H1 (cell line): Measurements from ENCODE around the gene SLX9. TPM values are rescaled to one million over a fixed set of nuclear protein-coding genes. Genes with fewer than 3 reads are reported as not detected.

Source experiments
- CTCF ChIA-PET: fragments of 300-600 bp; sonication (Branson Sonifier 250); formaldehyde crosslinking; loops from one replicate; lab custom pipeline; 2021; ENCODE audit not compliant: partially characterized antibody; lab: Charles Lee
- POLR2A ChIA-PET: fragments of 300-600 bp; sonication (Branson Sonifier 250); formaldehyde crosslinking; loops from one replicate; lab custom pipeline; 2021; ENCODE audit warnings: inconsistent platforms; ENCODE audit not compliant: partially characterized antibody; lab: Charles Lee
- DNase-seq, 2 experiments: peaks; one replicate each; pipeline versions ENCODE4 v3.0.0 to v3.0.0-alpha.2; 2010 to 2022; ENCODE audit warnings: low spot score in 2 of 2, low read depth in 1 of 2, mixed read lengths in 1 of 2
- FAIRE-seq: peaks from 2 replicates; lab custom pipeline; 2011; peaks lifted over from hg19 to GRCh38; lab: Jason Lieb, UNC
- H2AFZ ChIP-seq: 2 replicates; pipeline ENCODE4 v1.8.1; 2012; ENCODE audit warnings: low read length, inconsistent platforms
- H2AK5ac ChIP-seq: 2 replicates; pipeline ENCODE4 v1.6.1; 2013; ENCODE audit warnings: low read depth, low read length
- H2BK120ac ChIP-seq: replicated peaks from 2 replicates; pipeline ENCODE3; 2013; ENCODE audit warnings: low read depth, low read length, inconsistent platforms
- H2BK12ac ChIP-seq: 2 replicates; pipeline ENCODE4 v1.6.1; 2013; ENCODE audit warnings: low read depth, low read length
- H2BK15ac ChIP-seq: 2 replicates; pipeline ENCODE4 v1.6.1; 2013; ENCODE audit warnings: low read length
- H2BK20ac ChIP-seq: 2 replicates; pipeline ENCODE4 v1.6.1; 2013; ENCODE audit warnings: low read length
- H2BK5ac ChIP-seq: 2 replicates; pipeline ENCODE4 v1.6.1; 2013; ENCODE audit warnings: low read depth, low read length
- H3K14ac ChIP-seq: 2 replicates; pipeline ENCODE4 v1.6.1; 2013; ENCODE audit warnings: inconsistent platforms; ENCODE audit not compliant: insufficient read length
- H3K18ac ChIP-seq: 2 replicates; pipeline ENCODE4 v1.6.1; 2013; ENCODE audit warnings: low read length; ENCODE audit errors: extremely low read depth
- H3K23ac ChIP-seq: 2 replicates; pipeline ENCODE4 v1.6.1; 2013; ENCODE audit warnings: inconsistent platforms; ENCODE audit not compliant: insufficient read length
- H3K23me2 ChIP-seq: 2 replicates; pipeline ENCODE4 v1.6.1; 2013; ENCODE audit warnings: low read depth, low read length
- H3K27ac ChIP-seq: 2 replicates; pipeline ENCODE4 v1.6.1; 2011; ENCODE audit warnings: low read depth, low read length, inconsistent platforms
- H3K27me3 ChIP-seq, 4 experiments: replicated peaks in 1 of 4; 1 replicate in 1 of 4; 2 replicates in 3 of 4; pipeline versions ENCODE4 v1.6.1 to v1.8.1; 2011 to 2013; ENCODE audit warnings: low read length in 3 of 4, mild to moderate bottlenecking in 3 of 4, inconsistent platforms in 2 of 4, mixed read lengths in 2 of 4, moderate library complexity in 1 of 4; ENCODE audit not compliant: control insufficient read depth in 3 of 4, insufficient read depth in 3 of 4; ENCODE audit errors: extremely low read depth in 1 of 4
- H3K36me3 ChIP-seq, 4 experiments: 2 replicates each; pipeline versions ENCODE4 v1.6.1 to v1.8.1; 2011 to 2013; ENCODE audit warnings: mild to moderate bottlenecking in 4 of 4, low read length in 3 of 4, moderate library complexity in 2 of 4, control low read depth in 1 of 4, inconsistent platforms in 1 of 4; ENCODE audit not compliant: insufficient read depth in 4 of 4, control insufficient read depth in 2 of 4
- H3K4ac ChIP-seq: replicated peaks from 2 replicates; pipeline ENCODE3; 2013; ENCODE audit warnings: low read length, low read depth, mixed read lengths, inconsistent platforms; ENCODE audit not compliant: insufficient read length
- H3K4me1 ChIP-seq, 4 experiments: replicated peaks in 1 of 4; 1 replicate in 1 of 4; 2 replicates in 3 of 4; pipeline versions ENCODE4 v1.6.1 to v1.8.1; 2011 to 2013; ENCODE audit warnings: low read length in 3 of 4, inconsistent platforms in 2 of 4, mixed read lengths in 1 of 4; ENCODE audit not compliant: insufficient read depth in 4 of 4, control insufficient read depth in 3 of 4
- H3K4me2 ChIP-seq, 2 experiments: 2 replicates each; pipeline versions ENCODE4 v1.6.1 to v1.8.1; 2011 to 2013; ENCODE audit warnings: low read depth in 2 of 2, low read length in 2 of 2, control low read depth in 1 of 2, inconsistent platforms in 1 of 2, mild to moderate bottlenecking in 1 of 2; ENCODE audit not compliant: insufficient read depth in 1 of 2
- H3K4me3 ChIP-seq, 4 experiments: fragments of 200-600, 300-600 bp in 1 of 4; sonication (generic), shearing (Covaris generic), sonication (Bioruptor Twin) in 1 of 4; 2 replicates each; pipeline versions ENCODE4 v1.5.1 to v1.8.1; 2011 to 2016; ENCODE audit warnings: low read length in 4 of 4, low read depth in 3 of 4, control low read depth in 2 of 4, inconsistent platforms in 2 of 4, mild to moderate bottlenecking in 2 of 4, mixed read lengths in 1 of 4, moderate library complexity in 1 of 4; ENCODE audit not compliant: insufficient read depth in 2 of 4; ENCODE audit errors: extremely low read depth in 1 of 4
- H3K56ac ChIP-seq: replicated peaks from 2 replicates; pipeline ENCODE3; 2013; ENCODE audit warnings: low read depth, mild to moderate bottlenecking, mixed read lengths, low read length, inconsistent platforms; ENCODE audit not compliant: insufficient read length
- H3K79me1 ChIP-seq: 2 replicates; pipeline ENCODE4 v1.6.1; 2013; ENCODE audit warnings: low read depth, low read length, control low read depth
- H3K79me2 ChIP-seq, 2 experiments: 2 replicates each; pipeline versions ENCODE4 v1.6.1 to v1.8.1; 2012 to 2013; ENCODE audit warnings: low read length in 2 of 2, mild to moderate bottlenecking in 2 of 2, inconsistent platforms in 1 of 2; ENCODE audit not compliant: insufficient read depth in 2 of 2, control insufficient read depth in 1 of 2
- H3K9ac ChIP-seq, 4 experiments: replicated peaks in 1 of 4; 1 replicate in 1 of 4; 2 replicates in 3 of 4; pipeline versions ENCODE4 v1.6.1 to v1.8.1; 2011 to 2013; ENCODE audit warnings: low read depth in 3 of 4, low read length in 3 of 4, control low read depth in 2 of 4, mild to moderate bottlenecking in 2 of 4, moderate library complexity in 2 of 4, inconsistent platforms in 1 of 4; ENCODE audit errors: extremely low read depth in 1 of 4
- H3K9me3 ChIP-seq, 2 experiments: 2 replicates each; pipeline versions ENCODE4 v1.6.1 to v1.8.1; 2012 to 2013; ENCODE audit warnings: mild to moderate bottlenecking in 2 of 2, moderate library complexity in 2 of 2, control low read depth in 1 of 2, inconsistent platforms in 1 of 2, low read depth in 1 of 2, low read length in 1 of 2, mixed read lengths in 1 of 2; ENCODE audit not compliant: insufficient read depth in 2 of 2
- H4K20me1 ChIP-seq, 2 experiments: replicated peaks in 1 of 2; 2 replicates each; pipeline versions ENCODE3 to v1.8.1; 2011 to 2013; ENCODE audit warnings: inconsistent platforms in 2 of 2, low read length in 2 of 2, mild to moderate bottlenecking in 1 of 2; ENCODE audit not compliant: insufficient read depth in 2 of 2, control insufficient read depth in 1 of 2
- H4K5ac ChIP-seq: 2 replicates; pipeline ENCODE4 v1.6.1; 2013; ENCODE audit warnings: low read length, low read depth, mixed read lengths, inconsistent platforms; ENCODE audit not compliant: insufficient read length
- H4K8ac ChIP-seq: 2 replicates; pipeline ENCODE4 v1.8.0; 2013; ENCODE audit warnings: mild to moderate bottlenecking, moderate library complexity, low read length, inconsistent platforms; ENCODE audit not compliant: insufficient read depth; ENCODE audit errors: extremely low read depth
- H4K91ac ChIP-seq: replicated peaks from 2 replicates; pipeline ENCODE3; 2013; ENCODE audit warnings: low read length, mixed read lengths, inconsistent platforms; ENCODE audit not compliant: insufficient read length
- BACH1 ChIP-seq: IDR thresholded peaks from 2 replicates; pipeline ENCODE4 v1.6.1; 2012; ENCODE audit warnings: low read length, improper control_type of control experiment
- BCL11A ChIP-seq, 2 experiments: IDR thresholded peaks; one replicate each; pipeline ENCODE4 v1.6.1; 2011; ENCODE audit warnings: low read depth in 2 of 2, low read length in 2 of 2, mild to moderate bottlenecking in 2 of 2
- BRCA1 ChIP-seq: IDR thresholded peaks from 2 replicates; pipeline ENCODE4 v1.6.1; 2012; ENCODE audit warnings: low read depth, low read length, improper control_type of control experiment
- CHD1 ChIP-seq: IDR thresholded peaks from 2 replicates; pipeline ENCODE4 v1.6.1; 2012; ENCODE audit warnings: low read depth, low read length, improper control_type of control experiment
- CREB1 ChIP-seq: IDR thresholded peaks from 2 replicates; pipeline ENCODE4 v1.6.1; 2012; ENCODE audit warnings: inconsistent platforms
- CTBP2 ChIP-seq: IDR thresholded peaks from 2 replicates; pipeline ENCODE4 v1.7.0; 2011; ENCODE audit warnings: borderline replicate concordance, mild to moderate bottlenecking, moderate library complexity, mixed read lengths, low read length; ENCODE audit not compliant: insufficient read depth, insufficient read length
- EGR1 ChIP-seq: IDR thresholded peaks from 2 replicates; pipeline ENCODE4 v1.6.1; 2011; ENCODE audit warnings: low read depth, low read length, borderline replicate concordance
- MAFK ChIP-seq: IDR thresholded peaks from 2 replicates; pipeline ENCODE4 v1.6.1; 2012; ENCODE audit warnings: low read depth, mild to moderate bottlenecking, improper control_type of control experiment, low read length
- RNF2 ChIP-seq: fragments of 200-900, 300-1000 bp; sonication (generic); IDR thresholded peaks from 2 replicates; pipeline ENCODE4 v1.7.1; 2016; ENCODE audit warnings: borderline replicate concordance, low read depth, mild to moderate bottlenecking, antibody characterized with exemption, low read length; ENCODE audit not compliant: poor library complexity, severe bottlenecking; ENCODE audit errors: missing control alignments
- SAP30 ChIP-seq: fragments of 300-600 bp; sonication (generic); IDR thresholded peaks from 2 replicates; pipeline ENCODE4 v1.7.1; 2012; ENCODE audit warnings: low read length, moderate library complexity, mild to moderate bottlenecking, inconsistent platforms; ENCODE audit not compliant: insufficient read depth, insufficient replicate concordance
- SP2 ChIP-seq: IDR thresholded peaks from 2 replicates; pipeline ENCODE4 v1.6.1; 2012; ENCODE audit warnings: mild to moderate bottlenecking, low read length, inconsistent platforms
- SUZ12 ChIP-seq: fragments of 200-600 bp; sonication (generic); IDR thresholded peaks from 2 replicates; pipeline ENCODE4 v1.6.1; 2012; ENCODE audit warnings: mild to moderate bottlenecking, inconsistent platforms, low read length, moderate library complexity, mixed read lengths
- WGBS, 2 experiments: shearing (Covaris generic) in 1 of 2; methylation state at CpG; one replicate each; pipeline versions ENCODE4 v1.1.6 to v1.1.7; 2013 to 2015; ENCODE audit warnings: low lambda C conversion rate in 2 of 2, mixed read lengths in 2 of 2, inconsistent platforms in 1 of 2, low coverage in 1 of 2, missing lambda C conversion rate in 1 of 2; ENCODE audit not compliant: insufficient replicate concordance in 2 of 2, insufficient coverage in 1 of 2, insufficient read length in 1 of 2; ENCODE audit errors: extremely low coverage in 1 of 2, missing lambda C conversion rate in 1 of 2; 5-methylcytosine and 5-hydroxymethylcytosine counted together
- polyA plus RNA-seq, 7 experiments: library from polyadenylated mRNA; depleted of rRNA in 3 of 7; stranded (reverse) in 5 of 7; unstranded in 2 of 7; fragments of >200 nt in 5 of 7; fragments of 200-250 nt in 2 of 7; gene quantifications; 1 replicate in 5 of 7; 2 replicates in 1 of 7; 4 replicates in 1 of 7; pipeline versions ENCODE4 v1.2.1 to v1.2.3, GENCODE V29; 2011 to 2013; ENCODE audit warnings: missing spikeins in 2 of 7, mixed read lengths in 2 of 7
- total RNA-seq: library from RNA; stranded (reverse); fragmentation: NEBNext Ultra II Directional; extraction: Animal tissue kit (Norgen Biotek cat#: 25700); gene quantifications from 2 replicates; pipeline ENCODE4 v1.2.1, GENCODE V29; 2021

Gene SLX9
- total and polyA plus RNA-seq, 2 of the 8 experiments (the other 6 are each of a cell fraction or from before 2014, with no cell fraction given) = 17.7 to 57.3 TPM

DNA sequence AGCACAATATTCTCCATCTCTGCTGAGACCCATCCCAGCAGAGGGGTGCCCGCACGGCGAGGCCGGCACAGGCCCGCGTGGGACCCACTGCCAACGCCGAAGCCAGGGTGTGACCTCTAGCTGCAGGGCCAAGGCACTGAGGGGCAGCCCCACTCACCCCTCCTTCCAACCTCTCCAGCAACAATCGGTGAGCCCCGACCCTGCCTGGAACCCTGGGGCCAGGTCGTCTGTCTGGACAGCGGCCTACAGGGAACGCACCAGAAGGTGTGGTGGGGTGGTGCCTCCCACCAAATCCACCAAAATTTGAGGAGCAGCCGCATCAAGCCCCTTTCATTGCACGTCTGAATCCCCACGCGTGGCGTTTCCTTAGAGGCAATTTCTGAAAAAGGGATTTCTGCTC lies 71.6 kb downstream of the SLX9 start:
- H3K4ac ChIP-seq = no peak overlapping the region
- no peak overlapping the region for H3K23ac ChIP-seq
- H3K9me3 ChIP-seq = no peaks in the 10 kb centered on the region; a peak in 1 of 4 replicates
- ChIA-PET CTCF (interaction anchor here (0.6 to 3.3 kb wide), 10 partner anchors 13 to 130 kb away, joined by 3 to 14 read pairs (median 5); no protein-coding TSS in a partner anchor), POLR2A (interaction anchor here (1.9 kb wide), 1 partner anchor 12 kb away, joined by 5 read pairs; no protein-coding TSS in a partner anchor)
- no peak overlapping the region for H3K14ac ChIP-seq
- H3K36me3 ChIP-seq = no peaks in the 10 kb centered on the region
- H2BK15ac ChIP-seq = 0 out of 2 replicates have a peak overlapping the region, but pooled peaks have one; percentile 12
- no peaks in the 10 kb centered on the region for H4K20me1 ChIP-seq
- peaks cover 0 to 26% (median 12%) of the 10 kb centered on the region in 4 experiments; a peak in 6 of 7 replicates for H3K4me1 ChIP-seq
- no peak overlapping the region for H4K5ac ChIP-seq
- no peak overlapping the region for H2AK5ac ChIP-seq
- H4K91ac ChIP-seq = peak overlapping the region; percentile 20
- H3K79me2 ChIP-seq = no peaks in the 10 kb centered on the region
- H2AFZ ChIP-seq = no peak overlapping the region
- no peak for DNase-seq
- no peak overlapping the region for H2BK120ac ChIP-seq
- WGBS, 2 experiments = 95% methylated on average over 18 of the region's 18 CpGs; no CpG with 5 or more reads in 1 of the 2 experiments
- H3K4me2 ChIP-seq = no peak overlapping the region
- TF ChIP-seq BRCA1 (no peak), BACH1 (no peak), BCL11A (IDR thresholded peaks at IDR 0.05; ENCODE audit: low read depth in 2 of 2, low read length in 2 of 2) (no peak), RNF2 (no peak), CREB1 (no peak), CTBP2 (no peak), SUZ12 (no peak), CHD1 (no peak), MAFK (no peak), EGR1 (no peak), SP2 (no peak), SAP30 (no peak)
- TF ChIP-seq, all 59 proteins: peak for 0
- no peak for FAIRE-seq
- Histone ChIP-seq H3K27me3 (peaks cover 0 to 3% (median 2%) of the 10 kb centered on the region in 4 experiments; a peak in 3 of 7 replicates), H2BK5ac (0 out of 2 replicates have a peak overlapping the region, but pooled peaks have one; percentile 95), H4K8ac (no peak overlapping the region; the same call in 1 of the 2 replicates), H3K4me3 (no peak overlapping the region), H2BK20ac (no peak overlapping the region), H3K23me2 (no peaks in the 10 kb centered on the region), H3K9ac (no peak overlapping the region), H2BK12ac (peak overlapping the region; percentile 80; the same call in 1 of the 2 replicates), H3K79me1 (no peaks in the 10 kb centered on the region), H3K56ac (no peak overlapping the region), H3K27ac (no peak overlapping the region), H3K18ac (peak overlapping the region; percentile 71; the same call in 1 of the 2 replicates)
